Fibroblast of skin of scalp (primary cell): Measurements from ENCODE around the gene TNIP2. TPM values are rescaled to one million over a fixed set of nuclear protein-coding genes. Genes with fewer than 3 reads are reported as not detected.

Experiments used
- DNase-seq: peaks from one replicate; pipeline ENCODE4 v3.0.0-alpha.2; 2013
- polyA plus RNA-seq, 2 experiments: library from polyadenylated mRNA; unstranded; fragments of 120-200 nt; gene quantifications; one replicate each; pipeline ENCODE4 v1.2.1, GENCODE V29; 2013; ENCODE audit not compliant: insufficient read length in 2 of 2

Gene TNIP2
- 29.5 TPM for polyA plus RNA-seq (2013, experiment 1 of 2; ENCODE audit: insufficient read length)
- 26.8 TPM for polyA plus RNA-seq (2013, experiment 2 of 2; ENCODE audit: insufficient read length)

GRCh38 chr4:2755821-2756690, at the start of gene TNIP2:
Gene TNIP2, minus strand, starts transcription at chr4:2756336. Its CDS starts 47 bp downstream, at chr4:2756289.
- DNase-seq = peak; percentile 81

- DNase-seq = no peak
Observed at GRCh38 chr4:2804973-2805501, 48.9 kb upstream of the TNIP2 start.

- no peak for DNase-seq
Observed at GRCh38 chr4:2804449-2804972, 48.4 kb upstream of the TNIP2 start.

- peak; percentile 19 for DNase-seq
Observed at GRCh38 chr4:2803624-2804448, 47.7 kb upstream of the TNIP2 start.

GRCh38 chr4:2802618-2803531, 46.7 kb upstream of the TNIP2 start:
- DNase-seq = no peak

- DNase-seq = peak; percentile 62
Observed at GRCh38 chr4:2800691-2801596, 44.8 kb upstream of the TNIP2 start.

GRCh38 chr4:2799971-2800690, 44.0 kb upstream of the TNIP2 start:
- peak; percentile 7 for DNase-seq

- no peak for DNase-seq
Observed at GRCh38 chr4:2799224-2799911, 43.2 kb upstream of the TNIP2 start.

- DNase-seq = no peak
Observed at GRCh38 chr4:2798399-2799223, 42.5 kb upstream of the TNIP2 start.

- no peak for DNase-seq
Observed at GRCh38 chr4:2797545-2798305, 41.6 kb upstream of the TNIP2 start.

GRCh38 chr4:2796849-2797544, 40.9 kb upstream of the TNIP2 start:
- DNase-seq = no peak

GRCh38 chr4:2795893-2796848, 40.0 kb upstream of the TNIP2 start:
- peak; percentile 24 for DNase-seq

- no peak for DNase-seq
Observed at GRCh38 chr4:2795300-2795892, 39.3 kb upstream of the TNIP2 start.

- DNase-seq = peak; percentile 68
Observed at GRCh38 chr4:2794486-2795299, 38.6 kb upstream of the TNIP2 start.
